Measurements from ENCODE around the gene NDUFB2.

GRCh38 chr7:140697447-140698143 lies 1.1 kb downstream of the NDUFB2 start:
- TF ChIP-seq CTCF (IDR thresholded peaks at IDR 0.05; ENCODE audit: extremely low read depth in 1 of 2, insufficient read depth in 1 of 2, low read depth in 1 of 2, low read length in 2 of 2) (no peak), EZH2 (IDR thresholded peaks at IDR 0.05; ENCODE audit: borderline replicate concordance, low read depth, low read length, severe bottlenecking) (no peak), POLR2A (IDR thresholded peaks at IDR 0.05; ENCODE audit: low read depth, low read length) (no peak), MYC (IDR thresholded peaks at IDR 0.05; ENCODE audit: low read depth, low read length) (no peak)
